Right lobe of liver (tissue), 4 donors: ENCODE data around the gene SMG7.

Experiments used
- POLR2A ChIP-seq: fragments of 450-650 bp; IDR thresholded peaks from one replicate; pipeline ENCODE4 v1.6.1; 2017; ENCODE audit warnings: antibody characterized with exemption, mild to moderate bottlenecking
- TF ChIP-seq, protein P1 (sequence below), 4 donors: fragments of 200-600 bp in 3 of 4; fragments of 450-650 bp in 1 of 4; IDR thresholded peaks; one replicate each; pipeline versions ENCODE4 v1.5.1 to v1.8.0; 2016 to 2022; ENCODE audit warnings: antibody characterized with exemption in 4 of 4, mild to moderate bottlenecking in 2 of 4
- donor health status: DM: no; HTN: no; CAD: no.
- donor health status: DM: no; HTN: no; CAD: no.
- donor health status: DM: no; HTN: yes; CAD: no.

- TF ChIP-seq, protein P1, sequence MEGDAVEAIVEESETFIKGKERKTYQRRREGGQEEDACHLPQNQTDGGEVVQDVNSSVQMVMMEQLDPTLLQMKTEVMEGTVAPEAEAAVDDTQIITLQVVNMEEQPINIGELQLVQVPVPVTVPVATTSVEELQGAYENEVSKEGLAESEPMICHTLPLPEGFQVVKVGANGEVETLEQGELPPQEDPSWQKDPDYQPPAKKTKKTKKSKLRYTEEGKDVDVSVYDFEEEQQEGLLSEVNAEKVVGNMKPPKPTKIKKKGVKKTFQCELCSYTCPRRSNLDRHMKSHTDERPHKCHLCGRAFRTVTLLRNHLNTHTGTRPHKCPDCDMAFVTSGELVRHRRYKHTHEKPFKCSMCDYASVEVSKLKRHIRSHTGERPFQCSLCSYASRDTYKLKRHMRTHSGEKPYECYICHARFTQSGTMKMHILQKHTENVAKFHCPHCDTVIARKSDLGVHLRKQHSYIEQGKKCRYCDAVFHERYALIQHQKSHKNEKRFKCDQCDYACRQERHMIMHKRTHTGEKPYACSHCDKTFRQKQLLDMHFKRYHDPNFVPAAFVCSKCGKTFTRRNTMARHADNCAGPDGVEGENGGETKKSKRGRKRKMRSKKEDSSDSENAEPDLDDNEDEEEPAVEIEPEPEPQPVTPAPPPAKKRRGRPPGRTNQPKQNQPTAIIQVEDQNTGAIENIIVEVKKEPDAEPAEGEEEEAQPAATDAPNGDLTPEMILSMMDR (IDR thresholded peaks at IDR 0.05) = no peak
- TF ChIP-seq POLR2A = no peak
These were observed 123.2 kb downstream of the SMG7 start for GRCh38 chr1:183595537-183595936.
